ENCODE results near the gene GSK3A. TPM values are rescaled to one million over a fixed set of nuclear protein-coding genes. Genes with fewer than 3 reads are reported as not detected.

GSK3A gene
- total RNA-seq, 1 experiment from 2014 or later, result 32.2 TPM

GRCh38 chr19:42252365-42253244 lies 10.2 kb upstream of the GSK3A start:
- in situ Hi-C loops (cut with HindIII; ENCODE audit: low pct_unique_long_range_greater_than_20kb, low sequenced_read_pairs), result no loop called here
- DNase-seq (ENCODE audit: low read depth), result no peak

DNA sequence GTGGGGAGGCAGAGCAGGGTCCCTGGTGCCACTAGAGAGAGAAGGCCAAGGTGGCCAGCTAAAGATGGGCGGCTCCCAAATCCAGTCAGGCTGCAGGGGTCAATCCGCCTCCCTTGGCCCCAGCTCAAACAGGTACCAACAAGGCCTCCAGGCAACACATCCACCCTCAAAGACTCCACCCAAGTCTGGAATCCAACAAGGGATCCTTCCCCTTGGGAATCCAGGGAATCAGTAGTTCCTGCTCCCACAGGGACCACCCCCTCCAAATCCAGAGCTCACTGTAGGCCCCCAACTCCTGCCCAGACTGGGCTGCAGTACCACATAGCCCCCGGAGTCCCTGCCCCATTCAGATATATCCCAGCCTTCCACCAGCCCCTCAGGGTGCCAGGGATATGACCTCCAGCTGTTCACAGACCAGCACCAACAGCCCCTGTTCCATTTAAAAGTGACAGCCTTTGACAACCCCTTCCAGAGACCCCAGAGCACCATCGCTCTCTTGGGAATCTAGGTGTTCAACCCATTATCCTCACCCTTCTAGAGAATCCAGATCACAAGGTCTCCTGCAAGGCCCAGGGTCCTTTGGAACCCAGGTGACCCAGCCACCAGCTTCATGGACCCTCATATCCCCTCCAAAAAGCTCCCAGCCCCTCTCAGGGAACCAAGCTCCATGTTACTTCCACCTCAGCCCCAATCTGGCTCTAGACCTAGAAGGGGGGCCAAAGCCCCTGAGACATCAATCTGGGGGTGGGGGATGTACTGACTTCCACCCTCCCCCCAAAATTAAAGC lies 9.4 kb upstream of the GSK3A start:
- in situ Hi-C loops (cut with HindIII; ENCODE audit: low pct_unique_long_range_greater_than_20kb, low sequenced_read_pairs), result no loop called here
- DNase-seq (ENCODE audit: low read depth), result no peak

DNA sequence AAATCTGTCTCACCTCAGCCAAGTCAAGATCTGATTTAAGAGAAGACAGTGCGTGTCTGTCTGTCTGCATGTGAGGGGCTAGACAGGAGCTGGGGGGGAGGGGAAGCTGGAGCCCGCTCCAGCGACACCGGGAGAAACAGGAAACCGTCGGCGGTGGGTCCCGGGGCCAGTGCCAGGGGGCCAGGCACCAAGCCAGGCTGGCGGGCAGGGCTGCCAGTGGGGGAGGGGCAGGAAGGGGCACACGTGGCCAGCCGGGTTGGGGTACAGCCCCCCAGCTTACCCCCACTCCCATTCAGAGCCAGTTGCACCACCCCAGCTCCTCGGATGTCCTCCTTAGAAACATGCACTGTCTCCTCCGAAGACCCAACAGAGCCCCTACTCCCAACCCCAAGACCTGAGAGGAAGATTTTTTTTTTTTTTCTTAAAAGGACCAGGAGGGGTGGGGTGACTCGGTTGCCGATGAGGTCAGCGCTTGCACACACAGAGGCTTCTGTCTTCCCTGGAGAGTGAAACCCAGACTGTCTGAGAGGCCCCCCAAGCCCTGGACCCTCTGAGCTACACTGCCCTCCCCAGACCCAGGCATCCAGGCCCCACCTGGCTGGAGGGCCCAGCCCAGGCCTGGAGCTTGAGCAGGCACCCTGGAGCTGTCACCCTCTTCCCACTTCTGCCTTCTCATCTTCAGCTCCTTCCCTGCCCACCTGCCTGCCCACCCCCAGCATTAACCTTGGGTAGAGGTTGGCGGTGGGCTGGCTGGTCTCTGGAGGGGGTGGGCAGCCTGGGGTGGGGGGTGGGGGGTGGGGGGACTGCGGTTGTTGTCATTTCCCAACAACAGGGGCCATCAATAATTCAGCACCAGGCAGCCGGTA lies 8.5 kb upstream of the GSK3A start:
- DNase-seq (ENCODE audit: low read depth), result no peak
- in situ Hi-C loops (cut with HindIII; ENCODE audit: low pct_unique_long_range_greater_than_20kb, low sequenced_read_pairs), result no loop called here

- in situ Hi-C loops (cut with HindIII; ENCODE audit: low pct_unique_long_range_greater_than_20kb, low sequenced_read_pairs), result no loop called here
- DNase-seq (ENCODE audit: low read depth), result no peak
These were observed 7.8 kb upstream of the GSK3A start for GRCh38 chr19:42250183-42250665.

- in situ Hi-C loops (cut with HindIII; ENCODE audit: low pct_unique_long_range_greater_than_20kb, low sequenced_read_pairs), result no loop called here
- DNase-seq (ENCODE audit: low read depth), result no peak
These were observed 7.4 kb upstream of the GSK3A start for GRCh38 chr19:42249769-42250168.

DNA sequence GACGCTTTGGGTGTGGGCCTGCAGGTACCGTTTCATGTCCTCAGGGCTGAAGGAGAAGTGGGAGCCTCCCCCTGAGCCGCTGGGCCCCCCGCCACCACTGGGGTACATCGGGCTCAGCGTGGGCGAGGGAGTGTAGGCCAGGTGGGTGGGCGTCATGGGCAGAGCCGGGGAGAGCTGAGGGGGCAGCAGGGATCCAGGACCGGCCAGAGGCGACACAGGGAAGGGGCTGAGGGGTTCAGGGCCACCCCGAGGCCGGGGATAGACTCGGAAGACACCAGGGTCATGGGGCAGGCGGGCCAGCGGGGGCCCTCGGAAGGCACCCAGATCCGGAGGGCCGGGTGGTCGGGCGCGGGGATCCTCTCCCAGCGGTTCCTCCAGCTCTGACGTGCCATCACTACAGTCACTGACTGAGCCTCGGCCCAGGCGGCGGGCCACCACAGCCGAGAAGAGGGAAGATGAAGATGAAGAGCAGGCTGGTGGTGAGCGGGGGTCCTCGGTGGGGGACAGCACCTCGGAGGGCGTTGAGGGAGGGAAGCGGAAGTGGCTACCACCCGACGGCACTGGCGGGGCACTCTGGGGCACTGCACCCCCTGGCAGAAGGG lies 6.8 kb upstream of the GSK3A start:
- no peak for DNase-seq (ENCODE audit: low read depth)
- in situ Hi-C loops (cut with HindIII; ENCODE audit: low pct_unique_long_range_greater_than_20kb, low sequenced_read_pairs), result no loop called here

DNA sequence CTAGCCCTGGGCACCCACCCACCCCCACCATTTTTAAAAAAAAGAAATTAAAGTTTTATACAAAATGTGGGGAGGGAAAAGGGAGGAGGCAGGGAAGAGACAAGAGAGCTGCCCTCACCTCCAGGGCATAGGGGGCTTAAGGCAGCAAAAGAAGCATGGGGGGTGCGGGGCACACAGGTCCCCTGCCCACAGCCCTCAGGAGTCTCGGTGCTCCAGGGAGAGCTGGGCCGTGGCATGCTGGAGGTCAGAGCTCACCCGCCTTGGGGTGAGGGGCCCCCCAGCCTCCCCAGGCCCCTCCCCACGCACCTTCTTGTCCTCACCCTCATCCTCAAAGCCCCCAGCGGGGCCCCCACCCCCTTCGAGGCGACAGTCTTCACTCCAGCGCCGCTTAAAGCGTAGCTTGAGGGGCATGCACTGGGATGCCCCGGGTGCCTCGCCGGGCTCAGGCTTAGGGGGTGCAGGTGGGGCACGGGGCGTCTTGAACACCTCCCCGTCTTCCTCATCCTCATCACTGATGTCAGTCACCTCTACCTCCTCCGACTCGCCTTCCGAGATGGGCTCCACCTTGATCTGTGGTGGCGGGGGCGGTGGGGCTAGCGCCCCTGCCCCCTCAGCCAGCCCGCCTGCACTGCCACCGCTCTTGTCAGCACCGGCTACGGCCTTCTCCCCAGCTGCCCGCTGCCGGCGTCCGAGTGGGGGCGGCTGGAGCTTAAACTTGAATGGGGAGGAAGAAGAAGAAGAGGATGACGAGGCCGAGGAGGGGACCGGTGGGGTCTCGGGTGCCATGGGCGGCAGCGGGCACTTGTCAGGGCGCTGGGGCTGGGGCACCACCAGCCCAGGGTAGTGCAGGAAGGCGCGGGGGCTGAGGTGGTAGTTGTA lies 6.1 kb upstream of the GSK3A start:
- in situ Hi-C loops (cut with HindIII; ENCODE audit: low pct_unique_long_range_greater_than_20kb, low sequenced_read_pairs), result no loop called here

DNA sequence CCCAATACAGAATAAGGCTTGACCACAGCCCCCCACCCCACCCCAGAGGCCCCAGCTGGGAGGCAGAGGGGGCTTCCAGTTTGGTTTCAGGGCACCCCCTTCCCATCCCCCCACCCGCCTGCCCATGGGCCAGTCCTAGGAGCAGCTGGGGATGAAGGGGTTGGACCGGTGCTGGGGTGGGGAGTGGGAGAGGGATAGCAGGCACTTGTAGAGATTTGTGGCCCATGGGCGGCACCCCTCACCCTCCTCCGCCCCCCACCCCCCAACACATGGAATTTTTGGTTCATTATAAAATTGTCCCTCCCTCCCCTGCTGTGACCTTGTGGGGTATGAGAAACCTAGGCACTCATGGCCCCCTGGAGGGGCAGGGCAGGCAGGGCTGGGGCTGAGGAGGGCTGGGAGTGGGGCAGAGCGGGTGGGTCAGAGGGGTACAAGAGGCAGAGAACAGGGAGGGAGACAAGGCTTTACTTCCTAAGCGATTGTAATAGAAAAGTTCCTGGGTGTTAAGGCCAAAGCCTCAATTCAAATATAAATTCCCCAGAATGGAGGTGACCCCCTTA lies 5.3 kb upstream of the GSK3A start:
- in situ Hi-C loops (cut with HindIII; ENCODE audit: low pct_unique_long_range_greater_than_20kb, low sequenced_read_pairs), result no loop called here
- no peak for DNase-seq (ENCODE audit: low read depth)

More for the DNA sequence above, 6.1 kb upstream of the GSK3A start:
- DNase-seq (ENCODE audit: low read depth), result no peak

DNA sequence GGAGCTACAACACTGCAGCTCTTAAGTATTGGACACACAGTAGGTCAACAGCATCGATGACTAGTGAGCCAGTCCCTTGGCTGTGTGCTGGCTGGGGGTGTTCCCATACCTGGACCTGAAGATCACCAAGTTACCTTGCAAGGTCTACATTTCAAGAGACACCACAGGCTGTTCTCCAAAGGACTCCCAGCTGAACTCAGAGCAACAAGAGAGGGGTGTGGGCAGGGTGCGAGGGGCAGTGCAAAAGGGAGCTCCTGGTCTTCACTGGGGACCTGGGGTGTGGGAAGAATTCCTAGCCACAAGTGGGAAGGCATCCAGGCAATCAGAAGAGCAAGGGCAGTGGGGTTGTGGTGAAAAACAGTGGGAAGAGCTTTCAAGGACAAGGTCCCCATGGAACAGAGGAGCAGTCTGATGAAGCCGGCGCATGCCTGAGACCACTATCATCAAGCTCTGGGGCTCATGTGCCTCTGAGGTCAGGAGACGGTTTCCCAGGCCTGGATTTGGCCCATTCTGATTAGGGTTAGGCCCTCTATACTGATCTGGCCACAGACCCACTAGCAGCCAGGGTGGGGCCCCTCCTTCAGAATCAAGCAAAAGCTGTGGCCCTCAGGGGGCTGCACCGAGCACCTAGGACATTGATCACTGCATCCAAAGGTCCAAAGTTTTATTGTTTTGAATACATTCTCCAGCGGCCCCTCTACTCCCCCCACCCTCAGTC lies 4.7 kb upstream of the GSK3A start:
- DNase-seq (ENCODE audit: low read depth), result peak; percentile 16
- in situ Hi-C loops (cut with HindIII; ENCODE audit: low pct_unique_long_range_greater_than_20kb, low sequenced_read_pairs), result no loop called here

DNA sequence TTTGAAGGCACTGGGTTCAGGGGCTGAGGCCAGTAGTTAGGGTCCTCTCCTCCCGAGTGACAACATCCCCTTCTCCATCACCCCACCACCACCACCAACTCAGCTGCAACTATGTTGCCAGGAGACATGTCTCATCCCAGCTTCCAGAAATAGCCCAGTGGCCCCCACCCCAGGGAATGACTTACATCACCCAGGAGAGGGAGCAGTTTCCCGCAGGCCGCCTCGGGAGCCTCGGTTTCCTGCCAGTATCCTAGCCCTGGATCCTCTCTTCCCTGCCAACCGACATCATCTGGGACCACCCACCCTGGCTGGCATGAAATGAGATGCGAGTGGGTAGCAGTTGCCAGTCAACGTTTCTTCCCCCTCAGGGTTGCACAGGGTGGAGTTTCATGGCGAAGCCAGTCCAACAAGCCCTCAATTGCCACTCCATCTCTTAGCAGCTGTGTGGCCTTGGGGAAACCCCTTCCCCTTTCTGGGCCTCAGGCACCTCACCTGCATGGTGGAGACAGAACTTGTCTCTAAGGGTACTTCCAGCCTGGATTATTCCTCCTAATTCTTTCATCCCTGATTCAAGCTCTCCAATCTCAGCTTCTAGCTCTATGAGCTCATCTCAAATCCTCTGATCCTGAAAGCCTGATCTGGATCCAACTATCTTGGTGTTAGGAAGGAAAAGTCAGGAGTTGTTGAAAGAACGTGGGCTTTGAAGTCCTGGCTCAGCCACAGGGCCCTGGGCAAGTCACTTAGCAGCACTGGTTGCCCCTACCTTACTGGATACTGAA lies 3.9 kb upstream of the GSK3A start:
- DNase-seq (ENCODE audit: low read depth), result peak; percentile 31
- in situ Hi-C loops (cut with HindIII; ENCODE audit: low pct_unique_long_range_greater_than_20kb, low sequenced_read_pairs), result no loop called here

DNA sequence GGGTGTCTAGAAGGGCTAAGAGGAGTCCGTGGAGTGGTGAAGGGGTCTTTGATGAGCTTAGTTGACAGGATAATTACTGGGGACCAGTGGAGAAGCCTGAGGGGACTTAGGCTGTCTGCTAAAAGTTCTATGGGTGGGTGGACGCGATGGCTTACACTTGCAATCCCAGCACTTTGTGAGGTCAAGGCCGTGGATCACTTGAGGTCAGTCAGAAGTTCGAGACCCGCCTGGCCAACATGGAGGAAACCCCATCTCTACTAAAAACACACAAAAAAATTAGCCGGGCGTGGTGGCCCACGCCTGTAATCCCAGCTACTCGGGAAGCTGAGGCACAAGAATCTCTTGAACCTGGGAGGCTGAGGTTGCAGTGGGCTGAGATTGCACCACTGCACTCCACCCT lies 2.8 kb upstream of the GSK3A start:
- in situ Hi-C loops (cut with HindIII; ENCODE audit: low pct_unique_long_range_greater_than_20kb, low sequenced_read_pairs), result no loop called here
- DNase-seq (ENCODE audit: low read depth), result no peak

GRCh38 chr19:42244347-42245220 lies 2.2 kb upstream of the GSK3A start:
- peak; percentile 96 for DNase-seq (ENCODE audit: low read depth)
- in situ Hi-C loops (cut with HindIII; ENCODE audit: low pct_unique_long_range_greater_than_20kb, low sequenced_read_pairs), result no loop called here

GRCh38 chr19:42242069-42242511 lies 312 bp downstream of the GSK3A start:
- DNase-seq (ENCODE audit: low read depth), result no peak
- in situ Hi-C loops (cut with HindIII; ENCODE audit: low pct_unique_long_range_greater_than_20kb, low sequenced_read_pairs), result no loop called here

DNA sequence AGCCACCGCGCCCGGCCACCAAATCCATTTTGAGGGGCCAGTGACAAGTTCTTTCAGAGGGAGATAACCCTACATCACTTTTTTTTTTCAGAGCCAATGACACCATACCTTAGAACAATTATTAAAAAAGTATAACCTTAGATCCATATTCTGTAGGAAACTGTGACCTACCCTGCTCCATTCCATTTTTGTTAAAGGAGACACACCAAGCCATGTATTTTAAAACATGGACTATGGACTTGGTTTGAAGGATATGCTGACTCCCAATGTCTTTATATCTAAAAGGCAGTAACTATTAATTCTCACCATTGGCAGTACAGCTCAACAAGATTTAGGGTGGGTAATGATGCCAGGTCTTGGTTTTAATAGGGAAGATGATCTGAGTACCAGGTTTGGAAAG lies 1.1 kb downstream of the GSK3A start:
- in situ Hi-C loops (cut with HindIII; ENCODE audit: low pct_unique_long_range_greater_than_20kb, low sequenced_read_pairs), result no loop called here

More for the DNA sequence above, 1.1 kb downstream of the GSK3A start:
- DNase-seq (ENCODE audit: low read depth), result no peak
